Activated CD4-positive, alpha-beta T cell treated with anti-CD3 and anti-CD28 coated beads, Interleukin-2, amount 10 ng/mL, durations not matched to agents 7 days and 5 days (primary cell): ENCODE data around the gene CSAD. TPM values are rescaled to one million over a fixed set of nuclear protein-coding genes. Genes with fewer than 3 reads are reported as not detected.

Experiments
- CTCF ChIA-PET: fragments of 350-600 bp; sonication (Branson Sonifier 250); formaldehyde crosslinking; loops from one replicate; lab custom pipeline; 2021; ENCODE audit warnings: antibody characterized with exemption; lab: Charles Lee
- POLR2A ChIA-PET: fragments of 350-600 bp; sonication (Branson Sonifier 250); formaldehyde crosslinking; loops from one replicate; lab custom pipeline; 2021; ENCODE audit warnings: antibody characterized with exemption; lab: Charles Lee
- DNase-seq: peaks from one replicate; pipeline ENCODE4 v3.0.0-alpha.2; 2020
- H3K27ac Mint-ChIP-seq: one replicate; pipeline ENCODE4 v1.8.0; 2021; ENCODE audit warnings: mild to moderate bottlenecking, moderate library complexity, mixed read lengths
- H3K27me3 Mint-ChIP-seq: one replicate; pipeline ENCODE4 v1.8.0; 2021; ENCODE audit warnings: mixed read lengths
- H3K36me3 Mint-ChIP-seq: one replicate; pipeline ENCODE4 v1.8.0; 2021; ENCODE audit warnings: low read depth, mixed read lengths
- H3K4me1 Mint-ChIP-seq: one replicate; pipeline ENCODE4 v1.8.0; 2021; ENCODE audit warnings: mixed read lengths
- H3K4me3 Mint-ChIP-seq: one replicate; pipeline ENCODE4 v1.8.0; 2021; ENCODE audit warnings: mild to moderate bottlenecking, moderate library complexity, mixed read lengths
- H3K9me3 Mint-ChIP-seq: one replicate; pipeline ENCODE4 v1.8.0; 2021; ENCODE audit warnings: mixed read lengths
- total RNA-seq, 2 experiments: library from RNA; stranded (reverse); gene quantifications; one replicate each; pipeline ENCODE4 v1.2.3, GENCODE V29; 2021

The CSAD gene, protein sequence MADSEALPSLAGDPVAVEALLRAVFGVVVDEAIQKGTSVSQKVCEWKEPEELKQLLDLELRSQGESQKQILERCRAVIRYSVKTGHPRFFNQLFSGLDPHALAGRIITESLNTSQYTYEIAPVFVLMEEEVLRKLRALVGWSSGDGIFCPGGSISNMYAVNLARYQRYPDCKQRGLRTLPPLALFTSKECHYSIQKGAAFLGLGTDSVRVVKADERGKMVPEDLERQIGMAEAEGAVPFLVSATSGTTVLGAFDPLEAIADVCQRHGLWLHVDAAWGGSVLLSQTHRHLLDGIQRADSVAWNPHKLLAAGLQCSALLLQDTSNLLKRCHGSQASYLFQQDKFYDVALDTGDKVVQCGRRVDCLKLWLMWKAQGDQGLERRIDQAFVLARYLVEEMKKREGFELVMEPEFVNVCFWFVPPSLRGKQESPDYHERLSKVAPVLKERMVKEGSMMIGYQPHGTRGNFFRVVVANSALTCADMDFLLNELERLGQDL
- total RNA-seq, result 10 to 100 TPM; 33.3 to 34.7 TPM

DNA sequence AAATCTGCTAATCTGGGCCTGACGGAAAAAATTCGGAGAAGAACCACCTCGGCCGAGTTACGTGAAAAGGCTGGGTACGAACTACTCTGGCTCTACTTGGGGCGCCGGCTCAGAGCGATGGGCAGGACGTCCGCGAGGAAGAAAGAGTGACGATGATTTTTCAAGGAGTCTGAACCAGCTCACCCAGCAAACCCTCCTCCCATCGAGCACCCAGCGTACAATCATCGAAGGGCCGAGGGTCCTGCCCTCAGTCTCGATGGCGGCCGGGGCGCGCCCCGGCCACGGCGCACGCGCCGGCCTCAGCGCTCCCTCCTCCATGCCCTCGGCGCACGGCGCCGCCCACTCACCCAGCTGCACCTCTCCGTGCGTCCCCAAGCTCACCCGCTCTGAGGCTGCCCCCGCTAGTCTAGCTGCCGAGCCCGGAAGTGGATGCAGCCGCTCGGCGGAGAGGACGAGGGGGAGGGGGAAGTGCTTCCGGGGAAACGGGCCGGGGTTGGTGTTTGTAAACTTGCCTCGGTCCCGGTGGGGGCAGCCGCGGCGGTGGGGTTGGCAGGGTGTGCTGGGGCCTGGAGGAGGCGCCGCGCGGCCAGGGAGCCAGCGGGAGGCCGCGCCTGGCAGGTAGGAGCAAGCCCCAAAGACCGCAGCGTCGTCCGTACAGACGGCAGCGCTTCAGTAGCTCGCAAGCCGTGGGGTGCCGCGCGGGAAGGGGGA, at the start of gene CSAD, which contains the start of gene ZNF740:
Gene CSAD, minus strand, starts transcription at position 706 of the 711 bp plus-strand sequence. CDS start 7,455 bp downstream, outside the sequence.
Gene ZNF740, plus strand, starts transcription at position 503 of the 711 bp plus-strand sequence. CDS start 1,262 bp downstream, outside the sequence.
- Mint-ChIP-seq H3K9me3 (no peaks in the 10 kb centered on the region), H3K4me3 (peak within 1 kb of the TSS; percentile 84), H3K36me3 (peaks cover 42% of the 10 kb centered on the region), H3K27me3 (no peaks in the 10 kb centered on the region), H3K27ac (peak within 1 kb of the TSS; percentile 95), H3K4me1 (peaks cover 60% of the 10 kb centered on the region)
- CTCF ChIA-PET, result interaction anchor here (0.6 to 4.4 kb wide), 16 partner anchors 8 to 162 kb away, joined by 3 to 33 read pairs (median 4); partner anchors contain the start of genes AAAS, ESPL1 and PFDN5
- peak; percentile 98 for DNase-seq
- POLR2A ChIA-PET, result interaction anchor here (0.8 to 1.5 kb wide), 2 partner anchors 19 to 21 kb away, joined by 4 to 5 read pairs; no protein-coding TSS in a partner anchor

DNA sequence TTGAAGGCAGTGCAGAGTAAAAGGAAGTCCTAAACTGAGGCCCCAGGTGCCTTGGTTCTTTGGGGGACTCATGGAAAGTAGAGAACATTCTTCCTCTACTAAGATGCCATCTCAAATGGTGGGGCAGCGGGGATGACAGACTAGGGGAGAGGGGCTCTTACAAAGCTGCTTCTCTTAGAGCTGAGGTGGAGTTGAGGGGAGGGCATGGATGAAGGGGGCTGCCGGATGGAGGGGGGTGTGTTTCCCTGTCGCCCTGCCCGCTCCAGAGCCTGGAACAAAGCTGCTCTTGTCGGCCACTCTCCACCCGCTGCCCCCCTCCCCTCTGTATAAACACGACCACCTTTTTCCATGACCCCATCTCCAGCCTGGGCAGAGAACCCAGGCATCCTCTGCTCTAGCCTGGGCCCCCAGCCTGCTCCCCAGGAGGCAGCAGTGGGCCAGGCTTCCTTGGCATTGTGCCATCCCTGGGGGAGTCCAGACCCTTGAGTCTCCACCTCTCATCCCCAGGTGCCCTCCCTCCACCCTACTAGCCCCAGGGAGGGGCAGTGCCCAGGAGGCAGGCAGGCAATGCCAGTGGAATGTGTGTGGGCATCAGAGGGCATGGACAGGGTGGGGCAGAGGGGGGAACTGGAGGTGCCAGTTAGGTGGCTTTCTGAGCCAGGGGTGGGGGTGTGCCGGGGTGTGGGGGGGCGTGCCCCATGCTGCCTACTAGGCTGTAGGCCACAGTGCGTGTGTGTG, 49.6 kb upstream of the CSAD start:
- POLR2A ChIA-PET, result no interaction called here
- Mint-ChIP-seq H3K27ac (no peak overlapping the region), H3K4me3 (peak overlapping the region; percentile 29), H3K27me3 (no peaks in the 10 kb centered on the region), H3K4me1 (peaks cover 58% of the 10 kb centered on the region), H3K36me3 (peaks cover 16% of the 10 kb centered on the region), H3K9me3 (no peaks in the 10 kb centered on the region)
- no peak for DNase-seq
- CTCF ChIA-PET, result interaction anchor here (0.8 to 1.6 kb wide), 4 partner anchors 9 to 126 kb away, joined by 3 to 7 read pairs (median 3); no protein-coding TSS in a partner anchor

DNA sequence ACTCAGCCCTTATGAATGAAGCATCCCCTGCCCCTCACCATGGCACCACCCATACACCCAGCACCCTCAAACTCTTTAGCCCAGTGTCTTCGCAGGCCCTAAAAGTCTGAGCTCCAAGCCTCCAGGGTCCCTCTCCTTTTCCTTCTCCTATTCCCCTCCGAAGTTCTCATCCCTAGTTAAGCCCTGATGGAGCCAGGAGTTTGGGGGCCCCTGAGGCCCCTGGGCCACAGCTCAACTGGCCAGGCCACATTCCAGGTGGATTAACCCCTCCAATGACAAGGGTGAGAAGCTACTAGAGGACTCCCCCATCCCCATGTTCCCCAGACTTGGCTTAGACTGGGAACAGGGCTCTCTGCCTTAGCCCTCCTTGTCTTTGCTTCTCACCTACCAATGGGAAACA, 48.7 kb upstream of the CSAD start:
- CTCF ChIA-PET, result interaction anchor here (0.6 to 1.4 kb wide), 4 partner anchors 8 to 125 kb away, joined by 3 read pairs; partner anchors contain the start of gene ESPL1

DNA sequence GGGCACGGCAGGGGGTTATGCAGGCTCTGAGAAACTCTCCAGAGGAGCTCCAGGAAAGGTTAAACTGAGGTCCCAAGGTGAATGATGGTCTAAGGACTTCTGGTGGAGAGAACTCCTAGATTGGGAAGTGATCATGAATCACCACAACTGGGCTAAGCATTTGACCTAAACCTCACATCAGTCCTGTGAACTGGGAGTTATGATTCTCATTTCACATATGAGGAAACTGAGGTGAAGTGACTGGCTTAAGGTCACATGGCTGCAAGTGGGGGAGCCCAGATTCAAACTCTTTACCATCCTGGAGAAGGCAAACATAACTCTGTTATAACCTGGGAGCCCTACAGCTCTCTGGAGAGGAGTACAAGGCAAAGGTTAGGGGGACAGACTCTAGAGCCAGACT, 47.1 kb upstream of the CSAD start:
- CTCF ChIA-PET, result interaction anchor here (0.7 to 2.8 kb wide), 2 partner anchors 14 to 125 kb away, joined by 3 to 7 read pairs; partner anchors contain the start of gene SOAT2
- Mint-ChIP-seq H3K4me1 (peaks cover 63% of the 10 kb centered on the region), H3K4me3 (no peak overlapping the region), H3K9me3 (no peaks in the 10 kb centered on the region), H3K27ac (no peak overlapping the region), H3K36me3 (peaks cover 20% of the 10 kb centered on the region), H3K27me3 (no peaks in the 10 kb centered on the region)
- POLR2A ChIA-PET, result interaction anchor here (0.6 kb wide), 1 partner anchor 33 kb away, joined by 3 read pairs; no protein-coding TSS in a partner anchor
- no peak for DNase-seq

More for the DNA sequence above, 48.7 kb upstream of the CSAD start:
- peak overlapping the region; percentile 38 for H3K27ac Mint-ChIP-seq
- no peak for DNase-seq
- H3K36me3 Mint-ChIP-seq, result peaks cover 21% of the 10 kb centered on the region
- no peaks in the 10 kb centered on the region for H3K9me3 Mint-ChIP-seq
- POLR2A ChIA-PET, result no interaction called here
- peaks cover 61% of the 10 kb centered on the region for H3K4me1 Mint-ChIP-seq
- no peaks in the 10 kb centered on the region for H3K27me3 Mint-ChIP-seq
- no peak overlapping the region for H3K4me3 Mint-ChIP-seq

DNA sequence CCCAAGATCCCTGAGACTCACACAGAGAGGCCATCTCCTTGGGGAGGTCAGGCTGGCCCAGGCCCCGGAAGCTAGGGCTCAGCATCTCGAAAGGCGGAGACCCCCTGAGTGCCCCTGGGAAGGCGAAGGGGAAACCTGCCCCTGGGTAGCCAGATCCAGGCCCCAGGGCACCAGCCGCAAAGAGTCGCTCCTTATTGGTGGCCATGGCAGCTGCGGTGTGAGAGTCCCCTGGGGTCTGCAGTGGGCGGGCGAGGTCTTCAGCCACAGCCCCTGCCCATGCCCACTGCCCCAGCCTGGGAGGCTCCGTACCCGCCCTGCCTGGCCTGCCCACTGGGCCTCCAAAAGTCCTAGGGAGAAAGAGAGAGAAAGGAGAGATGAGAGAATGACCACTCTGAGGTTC, 46.6 kb upstream of the CSAD start:
- Mint-ChIP-seq H3K9me3 (no peaks in the 10 kb centered on the region), H3K36me3 (peaks cover 20% of the 10 kb centered on the region), H3K4me1 (peaks cover 63% of the 10 kb centered on the region), H3K27ac (no peak overlapping the region), H3K27me3 (no peaks in the 10 kb centered on the region), H3K4me3 (no peak overlapping the region)
- no peak for DNase-seq
- ChIA-PET POLR2A (no interaction called here), CTCF (interaction anchor here (0.7 to 2.8 kb wide), 2 partner anchors 13 to 124 kb away, joined by 3 to 7 read pairs; partner anchors contain the start of gene SOAT2)

DNA sequence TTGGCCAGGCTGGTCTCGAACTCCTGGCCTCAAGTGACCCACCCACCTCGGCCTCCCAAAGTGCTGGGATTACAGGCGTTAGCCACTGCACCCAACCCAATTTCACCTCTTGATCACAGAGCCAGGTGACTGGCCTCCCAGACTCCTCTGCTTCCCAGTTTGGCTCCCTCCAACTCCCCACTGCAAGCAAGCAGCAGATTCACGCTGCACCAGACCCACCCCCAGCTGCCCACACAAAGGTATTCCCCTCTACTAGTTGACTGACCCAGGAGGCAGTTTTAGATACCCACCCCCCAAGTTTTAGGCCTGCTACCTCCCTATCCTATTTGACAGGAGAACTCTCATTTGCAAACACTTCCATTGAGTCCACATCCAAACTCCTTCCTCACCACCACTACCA, 46.1 kb upstream of the CSAD start:
- H3K4me3 Mint-ChIP-seq, result no peak overlapping the region
- ChIA-PET CTCF (interaction anchor here (1.7 to 2.8 kb wide), 2 partner anchors 13 to 41 kb away, joined by 5 to 7 read pairs; partner anchors contain the start of gene ESPL1), POLR2A (no interaction called here)
- H3K27me3 Mint-ChIP-seq, result no peaks in the 10 kb centered on the region
- no peaks in the 10 kb centered on the region for H3K9me3 Mint-ChIP-seq
- no peak for DNase-seq
- peaks cover 20% of the 10 kb centered on the region for H3K36me3 Mint-ChIP-seq
- peaks cover 67% of the 10 kb centered on the region for H3K4me1 Mint-ChIP-seq
- peak overlapping the region; percentile 79 for H3K27ac Mint-ChIP-seq

DNA sequence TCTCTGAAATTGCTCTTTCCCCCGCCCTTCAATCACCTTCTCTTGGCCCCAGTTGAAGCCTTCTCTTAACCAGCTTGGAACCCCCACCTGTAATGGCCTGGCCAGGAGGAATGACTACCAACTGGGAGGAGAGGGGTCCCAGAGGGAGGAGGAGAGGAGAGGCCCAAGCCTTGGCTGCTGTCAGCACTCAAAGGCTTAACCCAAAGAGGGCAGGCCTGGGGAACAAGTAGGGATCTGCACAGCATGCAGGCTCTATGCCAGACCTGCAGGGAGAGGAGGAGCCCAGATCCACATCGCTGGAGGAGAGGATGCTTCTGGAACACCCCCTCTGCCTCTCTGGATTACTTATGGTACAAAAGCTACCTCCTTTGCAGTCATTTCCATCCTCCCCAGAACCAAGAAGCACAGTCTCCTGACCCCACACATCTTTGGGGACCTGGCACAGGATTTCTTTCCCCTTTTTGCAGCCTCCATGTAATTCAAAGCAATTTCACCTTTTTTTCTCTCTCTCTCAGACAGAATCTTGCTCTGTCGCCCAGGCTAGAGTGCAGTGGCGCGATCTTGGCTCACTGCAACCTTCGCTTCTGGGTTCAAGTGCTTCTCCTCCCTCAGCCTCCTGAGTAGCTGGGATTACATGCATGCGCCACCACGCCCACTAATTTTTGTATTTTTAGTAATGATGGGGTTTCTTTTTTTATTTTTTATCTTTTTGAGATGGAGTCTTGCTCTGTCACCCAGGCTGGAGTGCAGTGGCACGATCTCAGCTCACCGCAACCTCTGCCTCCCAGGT, 45.1 kb upstream of the CSAD start:
- Mint-ChIP-seq H3K27ac (peak overlapping the region; percentile 78), H3K27me3 (no peaks in the 10 kb centered on the region), H3K36me3 (peaks cover 20% of the 10 kb centered on the region), H3K4me1 (peaks cover 63% of the 10 kb centered on the region), H3K9me3 (no peaks in the 10 kb centered on the region), H3K4me3 (no peak overlapping the region)
- ChIA-PET POLR2A (no interaction called here), CTCF (interaction anchor here (0.6 to 2.8 kb wide), 5 partner anchors 10 to 42 kb away, joined by 3 to 7 read pairs (median 5); partner anchors contain the start of gene ESPL1)
- no peak for DNase-seq

DNA sequence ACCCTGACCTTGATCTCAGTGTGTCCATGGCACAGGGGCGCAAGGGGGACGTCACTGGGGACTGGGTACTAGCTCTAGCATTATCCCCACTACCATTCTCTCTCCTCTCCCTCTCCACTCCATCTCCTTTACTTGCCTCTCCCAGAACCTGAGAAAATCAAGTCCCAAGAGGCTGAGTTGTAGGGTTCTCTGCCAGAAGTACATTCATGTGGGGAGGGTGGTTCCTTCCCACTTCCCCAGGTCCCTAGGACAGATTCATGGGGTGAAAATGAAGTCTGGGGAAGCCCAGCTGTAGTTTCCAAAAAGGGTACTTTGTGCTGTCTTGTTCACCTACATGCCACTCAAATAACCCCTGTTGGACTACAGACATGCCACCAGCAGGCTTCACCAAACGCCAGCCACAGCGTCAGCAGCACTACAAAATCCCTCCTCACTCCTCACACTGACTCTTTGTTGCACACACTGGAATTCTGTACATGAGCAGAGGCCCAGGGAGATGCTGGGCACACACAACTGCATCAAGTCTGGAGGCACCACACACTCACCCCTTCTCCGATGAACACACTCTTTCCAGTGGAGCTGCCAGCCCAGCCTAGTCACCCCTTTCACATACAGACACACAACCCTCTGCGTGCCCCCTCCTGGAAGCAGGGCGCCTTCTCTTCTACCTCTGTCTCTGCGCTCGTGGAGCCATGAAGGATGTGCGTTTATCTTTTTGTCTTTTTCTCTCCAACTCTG, 44.3 kb upstream of the CSAD start:
- Mint-ChIP-seq H3K9me3 (no peaks in the 10 kb centered on the region), H3K36me3 (peaks cover 20% of the 10 kb centered on the region), H3K4me1 (peaks cover 62% of the 10 kb centered on the region), H3K4me3 (peak overlapping the region; percentile 3), H3K27me3 (no peaks in the 10 kb centered on the region), H3K27ac (peak overlapping the region; percentile 78)
- POLR2A ChIA-PET, result no interaction called here
- CTCF ChIA-PET, result interaction anchor here (0.9 to 1.7 kb wide), 4 partner anchors 11 to 58 kb away, joined by 3 to 6 read pairs (median 5); partner anchors contain the start of gene ESPL1
- DNase-seq, result no peak

DNA sequence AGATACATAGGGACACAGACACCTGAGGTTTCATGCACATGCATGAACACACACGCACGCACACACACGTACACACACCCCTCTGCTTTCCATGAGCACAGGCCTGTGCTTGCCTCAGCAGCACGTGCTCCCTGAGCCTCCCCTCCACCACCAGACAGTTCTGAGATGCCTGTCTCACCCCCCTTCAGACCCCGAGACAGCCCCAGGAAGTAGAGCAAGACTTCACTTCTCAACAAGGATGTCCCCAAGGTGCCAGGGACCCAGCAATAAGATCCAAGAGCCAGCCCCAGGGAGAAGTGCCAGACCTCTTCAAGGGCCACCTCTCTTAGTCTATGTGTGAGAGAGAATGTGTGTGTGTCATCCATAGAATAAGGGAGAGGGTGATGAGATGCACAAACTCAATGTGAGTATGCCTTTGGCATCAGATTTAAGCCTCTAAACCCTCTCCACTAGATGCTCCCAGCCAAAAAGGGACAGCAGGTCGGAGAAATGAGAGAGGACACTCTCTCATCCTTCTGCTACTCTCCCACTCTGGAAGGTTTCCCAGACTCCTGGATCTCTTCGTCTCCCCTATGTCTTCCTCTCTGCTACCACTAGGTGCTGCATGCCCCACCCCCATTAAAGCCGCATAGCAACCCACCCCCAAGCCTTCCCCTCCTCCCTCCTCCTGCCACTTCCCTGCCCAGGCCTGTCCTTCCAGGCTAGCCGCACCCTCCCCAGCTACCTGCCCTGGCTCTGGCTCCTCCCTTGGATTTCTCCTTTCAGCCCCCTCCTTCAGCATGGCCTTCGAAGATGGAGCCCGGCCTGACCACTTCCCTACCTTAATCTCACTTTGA, 43.6 kb upstream of the CSAD start:
- POLR2A ChIA-PET, result no interaction called here
- DNase-seq, result no peak
- Mint-ChIP-seq H3K27ac (peak overlapping the region; percentile 89), H3K27me3 (no peaks in the 10 kb centered on the region), H3K4me1 (peaks cover 57% of the 10 kb centered on the region), H3K4me3 (peak overlapping the region; percentile 45), H3K9me3 (no peaks in the 10 kb centered on the region), H3K36me3 (peaks cover 23% of the 10 kb centered on the region)
- CTCF ChIA-PET, result interaction anchor here (0.7 to 1.6 kb wide), 6 partner anchors 10 to 59 kb away, joined by 3 to 6 read pairs (median 4); no protein-coding TSS in a partner anchor
